ENCODE results near the gene PUDP.

Gene PUDP

DNA sequence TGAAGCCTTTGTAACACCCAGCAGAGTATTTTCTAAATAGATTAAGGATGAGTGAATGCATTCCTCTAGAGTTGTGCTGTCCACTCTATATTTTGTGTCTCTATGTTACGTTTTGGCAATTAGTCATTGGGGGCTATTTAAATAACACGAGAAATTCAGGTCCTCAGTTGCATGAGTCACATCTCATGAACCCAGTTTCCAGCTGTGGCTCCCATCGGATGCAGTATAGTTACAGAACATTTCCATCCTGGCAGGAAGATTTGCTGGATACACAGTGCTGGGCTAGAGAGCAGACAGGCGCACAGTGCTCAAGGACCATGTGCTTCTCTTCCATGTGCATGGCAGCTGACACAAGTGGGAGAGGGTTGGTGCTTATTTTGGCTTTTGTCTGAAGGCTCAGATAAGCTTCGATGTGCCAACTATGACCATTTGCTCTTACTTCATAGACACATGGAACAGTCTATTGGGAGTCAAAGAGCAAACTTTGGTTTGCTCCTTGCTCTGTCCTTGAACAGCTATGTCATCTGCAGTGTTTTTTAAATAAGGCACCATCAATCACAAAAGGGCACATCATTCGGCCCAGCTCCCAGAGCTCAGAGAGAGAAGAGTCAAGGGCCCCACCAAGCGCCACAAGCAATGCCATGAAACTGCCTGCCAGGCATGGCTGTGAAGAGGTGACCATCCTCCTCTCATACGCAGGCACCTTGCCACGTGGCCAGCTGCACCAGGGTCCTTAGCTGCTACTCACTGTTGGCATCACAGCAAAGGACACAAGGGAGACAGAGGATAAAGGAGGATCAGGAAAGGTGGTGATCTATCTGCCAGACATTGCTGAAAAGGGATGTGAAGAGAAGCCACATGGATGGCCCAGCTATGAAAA, 8.5 kb downstream of the PUDP start:
- DNase-seq (no peak), ATAC-seq (replicated peaks) (no peak)
- Mint-ChIP-seq H3K4me3 (no peak overlapping the region), H3K27ac (no peak overlapping the region), H3K36me3 (peaks cover 0 to 14% of the 10 kb centered on the region in 2 donors), H3K4me1 (peaks cover 16 to 26% of the 10 kb centered on the region in 2 donors), H3K9me3 (no peaks in the 10 kb centered on the region), H3K27me3 (no peaks in the 10 kb centered on the region)

- DNase-seq (no peak), ATAC-seq (replicated peaks) (no peak)
- H3K36me3 Mint-ChIP-seq = peaks cover 1 to 19% of the 10 kb centered on the region in 2 donors
- peaks cover 30 to 31% of the 10 kb centered on the region in 2 donors for H3K4me1 Mint-ChIP-seq
- H3K27me3 Mint-ChIP-seq = no peaks in the 10 kb centered on the region
- no peaks in the 10 kb centered on the region for H3K9me3 Mint-ChIP-seq
- H3K4me3 Mint-ChIP-seq = no peak overlapping the region
- H3K27ac Mint-ChIP-seq = no peak overlapping the region
Observed at GRCh38 chrX:7134981-7135380, 13.0 kb downstream of the PUDP start.

GRCh38 chrX:7133050-7133440, 14.9 kb downstream of the PUDP start:
- no peak for DNase-seq
- Mint-ChIP-seq H3K4me3 (no peak overlapping the region), H3K4me1 (peaks cover 23 to 31% of the 10 kb centered on the region in 2 donors), H3K9me3 (no peaks in the 10 kb centered on the region), H3K27ac (peak overlapping the region; percentile 34), H3K36me3 (peaks cover 1 to 23% of the 10 kb centered on the region in 2 donors), H3K27me3 (no peaks in the 10 kb centered on the region)
- no peak for ATAC-seq (replicated peaks)

- no peak overlapping the region for H3K4me3 Mint-ChIP-seq
- H3K36me3 Mint-ChIP-seq = peaks cover 1 to 19% of the 10 kb centered on the region in 2 donors
- DNase-seq = no peak
- H3K27me3 Mint-ChIP-seq = no peaks in the 10 kb centered on the region
- peak overlapping the region; percentile 34 for H3K27ac Mint-ChIP-seq
- peaks cover 23 to 27% of the 10 kb centered on the region in 2 donors for H3K4me1 Mint-ChIP-seq
- no peaks in the 10 kb centered on the region for H3K9me3 Mint-ChIP-seq
- peak; percentile 51 to 60 for ATAC-seq (replicated peaks)
Observed at GRCh38 chrX:7132335-7133049, 15.5 kb downstream of the PUDP start.

DNA sequence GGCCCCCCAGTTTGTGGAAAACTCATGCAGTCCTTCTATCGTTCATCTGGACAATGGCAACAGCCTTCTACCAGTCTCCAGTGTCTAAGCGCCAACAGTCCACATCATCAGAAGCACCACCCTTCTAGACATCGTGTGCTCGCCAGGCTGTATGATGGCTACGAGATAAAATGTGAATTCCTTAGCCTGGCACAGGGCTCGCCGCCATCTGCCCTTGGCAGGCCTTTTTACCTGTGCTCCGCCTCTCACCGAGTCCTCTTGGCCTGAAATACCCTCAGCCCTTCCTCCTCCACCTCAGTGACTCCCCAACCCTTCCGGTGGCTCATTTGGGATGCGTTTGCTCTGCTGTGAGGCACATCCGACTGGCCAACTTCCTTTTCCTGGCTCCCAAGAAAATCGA, 16.3 kb downstream of the PUDP start:
- H3K4me3 Mint-ChIP-seq = no peak overlapping the region
- H3K27me3 Mint-ChIP-seq = no peaks in the 10 kb centered on the region
- no peaks in the 10 kb centered on the region for H3K9me3 Mint-ChIP-seq
- H3K36me3 Mint-ChIP-seq = peaks cover 1 to 19% of the 10 kb centered on the region in 2 donors
- no peak overlapping the region for H3K27ac Mint-ChIP-seq
- ATAC-seq (replicated peaks) (no peak), DNase-seq (no peak)
- peaks cover 23 to 27% of the 10 kb centered on the region in 2 donors for H3K4me1 Mint-ChIP-seq

GRCh38 chrX:7127056-7127455, 20.9 kb downstream of the PUDP start:
- H3K9me3 Mint-ChIP-seq = peaks cover 0 to 4% of the 10 kb centered on the region in 2 donors
- no peak overlapping the region for H3K27ac Mint-ChIP-seq
- peaks cover 0 to 4% of the 10 kb centered on the region in 2 donors for H3K4me1 Mint-ChIP-seq
- no peaks in the 10 kb centered on the region for H3K27me3 Mint-ChIP-seq
- peaks cover 4 to 36% of the 10 kb centered on the region in 2 donors for H3K36me3 Mint-ChIP-seq
- ATAC-seq (replicated peaks) (no peak), DNase-seq (no peak)
- no peak overlapping the region for H3K4me3 Mint-ChIP-seq

DNA sequence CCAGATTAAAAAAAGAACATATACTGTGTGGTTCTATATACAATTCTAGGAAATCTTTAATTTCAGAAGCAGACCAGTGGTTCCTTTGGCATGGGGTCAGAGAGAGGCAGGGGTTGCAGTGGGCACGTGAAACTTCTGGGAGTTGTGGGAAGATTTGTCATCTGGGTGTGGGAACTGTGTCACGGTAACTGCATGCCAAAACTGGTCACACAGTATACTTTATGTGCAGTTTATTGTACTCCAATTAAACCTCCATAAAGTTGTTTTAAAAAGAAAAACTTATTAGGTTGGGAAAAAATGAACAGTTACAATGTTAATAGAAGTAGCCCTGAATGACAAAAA, 27.1 kb downstream of the PUDP start:
- no peak overlapping the region for H3K4me3 Mint-ChIP-seq
- H3K9me3 Mint-ChIP-seq = peaks cover 0 to 12% of the 10 kb centered on the region in 2 donors
- no peak for ATAC-seq (replicated peaks)
- peaks cover 13 to 22% of the 10 kb centered on the region in 2 donors for H3K4me1 Mint-ChIP-seq
- no peak overlapping the region for H3K27ac Mint-ChIP-seq
- DNase-seq = no peak
- H3K27me3 Mint-ChIP-seq = no peaks in the 10 kb centered on the region
- peaks cover 16 to 49% of the 10 kb centered on the region in 2 donors for H3K36me3 Mint-ChIP-seq

- H3K4me3 Mint-ChIP-seq = no peak overlapping the region
- DNase-seq = no peak
- H3K27ac Mint-ChIP-seq = no peak overlapping the region
- no peak for ATAC-seq (replicated peaks)
- no peaks in the 10 kb centered on the region for H3K27me3 Mint-ChIP-seq
- H3K9me3 Mint-ChIP-seq = peaks cover 0 to 8% of the 10 kb centered on the region in 2 donors
- H3K4me1 Mint-ChIP-seq = peaks cover 18 to 26% of the 10 kb centered on the region in 2 donors
- peaks cover 13 to 48% of the 10 kb centered on the region in 2 donors for H3K36me3 Mint-ChIP-seq
Observed at GRCh38 chrX:7119950-7120877, 27.7 kb downstream of the PUDP start.

- peaks cover 0 to 8% of the 10 kb centered on the region in 2 donors for H3K9me3 Mint-ChIP-seq
- no peak for DNase-seq
- no peak overlapping the region for H3K27ac Mint-ChIP-seq
- no peak overlapping the region for H3K4me3 Mint-ChIP-seq
- peaks cover 20 to 50% of the 10 kb centered on the region in 2 donors for H3K36me3 Mint-ChIP-seq
- peaks cover 18 to 33% of the 10 kb centered on the region in 2 donors for H3K4me1 Mint-ChIP-seq
- no peaks in the 10 kb centered on the region for H3K27me3 Mint-ChIP-seq
- ATAC-seq (replicated peaks) = no peak
Observed at GRCh38 chrX:7117587-7117986, 30.4 kb downstream of the PUDP start.

- peaks cover 0 to 8% of the 10 kb centered on the region in 2 donors for H3K9me3 Mint-ChIP-seq
- H3K36me3 Mint-ChIP-seq = peaks cover 17 to 44% of the 10 kb centered on the region in 2 donors
- no peaks in the 10 kb centered on the region for H3K27me3 Mint-ChIP-seq
- no peak for DNase-seq
- H3K27ac Mint-ChIP-seq = no peak overlapping the region
- no peak for ATAC-seq (replicated peaks)
- H3K4me3 Mint-ChIP-seq = no peak overlapping the region
- peaks cover 20 to 30% of the 10 kb centered on the region in 2 donors for H3K4me1 Mint-ChIP-seq
Observed at GRCh38 chrX:7116081-7116480, 31.9 kb downstream of the PUDP start.

DNA sequence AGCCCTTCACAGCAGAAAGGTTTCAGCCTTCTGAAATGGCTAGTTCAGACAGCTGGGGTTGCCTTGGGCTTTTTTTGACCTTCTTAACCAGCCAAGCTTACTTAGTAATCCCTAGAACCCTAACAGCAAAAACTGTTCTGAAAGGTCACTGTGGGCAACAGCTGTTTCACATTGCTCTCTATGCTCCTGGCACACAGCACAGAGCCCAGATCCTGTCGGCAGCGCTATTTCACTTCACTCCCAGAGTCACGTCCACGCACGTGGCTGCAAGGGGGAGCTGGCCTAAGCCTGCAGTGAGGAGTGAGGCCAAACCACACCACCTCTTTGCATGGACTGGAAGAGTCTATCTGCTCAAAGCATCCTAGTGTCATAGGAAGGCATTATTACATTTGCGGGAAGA, 32.4 kb downstream of the PUDP start:
- Mint-ChIP-seq H3K27me3 (no peaks in the 10 kb centered on the region), H3K27ac (no peak overlapping the region), H3K9me3 (peaks cover 0 to 8% of the 10 kb centered on the region in 2 donors), H3K4me3 (no peak overlapping the region), H3K36me3 (peaks cover 17 to 49% of the 10 kb centered on the region in 2 donors), H3K4me1 (peaks cover 25 to 32% of the 10 kb centered on the region in 2 donors)
- no peak for DNase-seq
- ATAC-seq (replicated peaks) = peak; percentile 61 to 73

DNA sequence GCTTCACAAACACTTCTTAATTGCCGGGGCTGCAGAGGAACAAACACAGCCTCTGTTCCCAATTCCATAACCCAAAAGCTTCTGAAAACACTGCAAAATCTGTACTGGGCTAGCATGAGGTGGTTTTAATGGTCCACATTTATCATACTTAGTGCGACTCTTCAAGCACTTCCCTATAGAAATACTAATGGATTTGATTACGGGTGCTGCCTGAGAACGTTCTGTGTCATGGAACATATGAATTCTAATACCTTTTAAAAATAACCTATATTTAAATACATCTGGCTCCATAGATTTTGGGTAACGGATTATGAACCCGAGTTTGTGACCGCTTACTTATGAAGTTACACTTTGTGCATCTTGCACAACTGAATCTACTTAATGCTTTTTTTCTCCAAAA, 35.9 kb downstream of the PUDP start:
- H3K36me3 Mint-ChIP-seq = peaks cover 12 to 43% of the 10 kb centered on the region in 2 donors
- H3K9me3 Mint-ChIP-seq = peaks cover 0 to 3% of the 10 kb centered on the region in 2 donors
- no peak for ATAC-seq (replicated peaks)
- no peak overlapping the region for H3K27ac Mint-ChIP-seq
- no peak overlapping the region for H3K4me3 Mint-ChIP-seq
- DNase-seq = no peak
- no peaks in the 10 kb centered on the region for H3K27me3 Mint-ChIP-seq
- H3K4me1 Mint-ChIP-seq = peaks cover 42% of the 10 kb centered on the region in 2 donors

DNA sequence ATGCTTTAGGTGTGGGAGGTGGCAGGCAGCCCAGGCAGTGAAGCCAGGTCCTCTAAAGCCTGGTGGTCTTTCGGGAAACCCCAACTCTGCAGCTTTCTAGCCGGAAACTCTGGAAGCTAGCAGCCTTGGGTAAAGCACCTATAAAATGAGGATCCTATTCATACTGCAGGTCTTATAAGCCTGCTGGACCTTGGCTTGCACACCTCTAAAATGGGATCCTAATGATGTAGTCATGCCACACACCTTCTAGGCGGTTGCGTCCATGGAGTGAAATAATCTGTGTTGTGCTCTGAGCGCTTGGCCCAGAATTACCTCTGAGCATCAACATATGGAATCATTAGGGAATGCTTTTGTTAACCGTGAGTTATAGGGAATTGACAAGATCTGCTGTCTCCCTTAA, 36.4 kb downstream of the PUDP start:
- DNase-seq = no peak
- Mint-ChIP-seq H3K27ac (no peak overlapping the region), H3K4me1 (peaks cover 38 to 39% of the 10 kb centered on the region in 2 donors), H3K27me3 (no peaks in the 10 kb centered on the region), H3K36me3 (peaks cover 9 to 38% of the 10 kb centered on the region in 2 donors), H3K9me3 (no peaks in the 10 kb centered on the region), H3K4me3 (no peak overlapping the region)
- ATAC-seq (replicated peaks) = no peak

DNA sequence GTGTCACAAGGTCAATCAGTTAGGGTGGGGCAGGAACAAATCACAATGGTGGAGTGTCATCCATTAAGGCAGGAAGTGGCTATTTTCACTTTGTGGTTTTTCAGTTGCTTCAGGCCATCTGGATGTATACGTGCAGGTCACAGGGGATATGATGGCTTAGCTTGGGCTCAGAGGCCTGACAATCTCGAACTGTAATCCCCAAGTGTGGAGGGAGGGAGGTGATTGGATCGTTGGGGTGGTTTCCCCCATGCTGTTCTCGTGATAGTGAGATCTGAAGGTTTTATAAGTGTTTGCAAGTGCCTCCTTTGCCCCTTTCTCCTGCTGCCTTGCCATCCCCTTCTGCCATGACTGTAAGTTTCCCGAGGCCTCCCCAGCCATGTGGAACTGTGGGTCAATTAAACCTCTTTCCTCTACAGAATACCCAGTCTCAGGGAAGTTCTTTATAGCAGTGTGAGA, 37.1 kb downstream of the PUDP start:
- Mint-ChIP-seq H3K27me3 (no peaks in the 10 kb centered on the region), H3K4me3 (peak overlapping the region; percentile 74 to 75), H3K36me3 (peaks cover 9 to 33% of the 10 kb centered on the region in 2 donors), H3K27ac (peak overlapping the region; percentile 93), H3K9me3 (no peaks in the 10 kb centered on the region), H3K4me1 (peaks cover 34 to 36% of the 10 kb centered on the region in 2 donors)
- peak; percentile 72 to 80 for ATAC-seq (replicated peaks)
- DNase-seq = peak; percentile 58

Measured in stimulated activated naive B cell treated with anti-CD40 and anti-IgM and Interleukin-4, amounts not matched to agents 10 μg/mL and 1 μg/mL and 100 μg/mL, for 72 hours (primary cell).